ENCODE measurements around the gene IL1R1. TPM values are rescaled to one million over a fixed set of nuclear protein-coding genes. Genes with fewer than 3 reads are reported as not detected.

IL1R1 gene
- total and polyA plus RNA-seq, 2 of the 4 experiments (the other 2 are of a cell fraction) = 6.5 to 13.8 TPM

Other genes starting within 250 kb of the IL1R1 start
- gene IL1R2, start 150.8 kb upstream of the IL1R1 start, total RNA-seq (2012; rRNA removed) = not detected in 2 replicates
- gene IL1R2, start 150.8 kb upstream of the IL1R1 start, polyA plus RNA-seq (2012; rRNA removed) = not detected in 2 replicates
- gene IL1RL2, start 44.3 kb downstream of the IL1R1 start, total RNA-seq (2012; rRNA removed) = 0.28 and 0.36 TPM in 2 replicates
- gene IL1RL2, start 44.3 kb downstream of the IL1R1 start, polyA plus RNA-seq (2012; rRNA removed) = 0.09 and 0.26 TPM in 2 replicates
- under 0.01 TPM in 2 replicates for gene IL1RL1, start 168.8 kb downstream of the IL1R1 start, total RNA-seq (2012; rRNA removed)
- gene IL1RL1, start 168.8 kb downstream of the IL1R1 start, polyA plus RNA-seq (2012; rRNA removed) = 0.14 TPM in 1 of 2 replicates, not detected in the other
- 0.18 and 0.28 TPM in 2 replicates for gene IL18R1, start 213.1 kb downstream of the IL1R1 start, total RNA-seq (2012; rRNA removed)
- gene IL18R1, start 213.1 kb downstream of the IL1R1 start, polyA plus RNA-seq (2012; rRNA removed) = 0.14 and 0.24 TPM in 2 replicates

All from IMR-90 (cell line).